Activated T-helper 9 cell treated with anti-CD3 and anti-CD28 coated beads, Interleukin-2, amount 50 U/mL, for 16 hours (primary cell): Measurements from ENCODE around the gene CHRNG.

Experiments used
- DNase-seq: peaks from one replicate; pipeline ENCODE4 v3.0.0-alpha.2; 2020; ENCODE audit warnings: low read depth

CHRNG gene

DNA sequence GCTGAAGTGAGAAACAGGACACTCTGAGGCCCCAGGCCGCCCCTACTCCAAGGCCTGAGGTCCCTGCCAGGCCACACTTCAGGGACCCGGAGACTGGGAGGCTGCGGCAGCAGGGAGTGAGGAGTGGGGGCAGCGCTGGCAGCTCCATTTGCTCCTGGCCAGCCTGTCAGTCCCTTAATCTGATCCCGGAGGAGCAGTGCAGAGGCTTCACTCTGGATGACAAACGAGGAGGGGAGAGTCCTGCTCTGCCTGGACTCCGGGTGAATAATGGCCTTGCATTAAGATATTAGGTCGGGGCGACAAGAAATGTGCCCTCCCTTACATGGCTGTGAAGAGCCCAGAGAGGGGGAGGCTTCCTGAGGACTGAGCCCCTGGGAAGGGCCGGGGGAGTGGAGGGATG lies 33.6 kb upstream of the CHRNG start:
- DNase-seq, result no peak

- no peak for DNase-seq
Observed at GRCh38 chr2:232506709-232507108, 32.8 kb upstream of the CHRNG start.

DNA sequence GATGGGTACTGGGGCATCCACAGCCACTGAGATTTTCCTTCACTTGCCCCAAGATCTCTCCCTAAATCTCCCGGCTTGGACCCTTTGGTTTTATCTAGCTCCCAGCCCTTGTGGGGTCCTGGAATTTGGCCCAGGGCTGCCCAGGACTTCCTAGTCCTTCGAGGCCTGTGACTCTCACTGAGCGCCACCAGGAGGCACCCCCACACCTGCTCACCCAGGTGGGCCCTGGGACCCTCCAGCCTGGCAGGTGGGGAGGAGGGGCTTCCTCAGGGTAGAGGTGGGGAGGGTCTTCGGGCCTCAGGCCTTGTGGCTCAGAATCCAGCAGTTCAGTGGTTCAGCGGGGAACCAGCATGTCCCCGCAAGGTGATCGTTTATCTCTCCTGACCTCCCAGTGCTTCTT lies 31.2 kb upstream of the CHRNG start:
- DNase-seq, result no peak

DNA sequence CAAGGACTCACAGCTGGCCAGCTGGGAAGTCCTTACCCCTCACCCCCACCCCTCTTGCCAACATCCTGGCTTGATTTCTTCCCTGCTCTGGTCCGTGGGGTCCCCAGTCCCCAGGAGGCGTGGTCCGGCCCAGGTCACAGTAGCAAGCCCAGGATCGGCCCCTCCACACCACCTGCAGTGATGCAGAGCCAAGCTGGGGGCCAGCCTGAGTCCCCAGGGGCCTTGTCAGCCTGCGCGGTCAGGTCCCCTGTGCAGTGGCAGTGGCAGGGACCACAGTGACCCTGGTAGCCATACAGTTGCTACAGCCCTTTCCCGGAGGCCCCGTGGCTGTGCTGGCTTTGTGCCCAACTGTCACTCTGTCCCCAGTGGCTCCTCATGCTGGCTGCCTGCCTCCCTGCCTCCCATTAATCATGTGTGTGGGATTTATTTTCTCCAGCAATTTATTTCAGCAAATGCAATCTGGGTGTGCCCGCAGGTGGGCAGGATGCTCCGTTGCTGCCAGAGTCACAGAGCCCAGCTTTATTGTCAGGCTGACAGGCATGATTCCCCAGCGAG lies 28.1 kb upstream of the CHRNG start:
- no peak for DNase-seq

DNA sequence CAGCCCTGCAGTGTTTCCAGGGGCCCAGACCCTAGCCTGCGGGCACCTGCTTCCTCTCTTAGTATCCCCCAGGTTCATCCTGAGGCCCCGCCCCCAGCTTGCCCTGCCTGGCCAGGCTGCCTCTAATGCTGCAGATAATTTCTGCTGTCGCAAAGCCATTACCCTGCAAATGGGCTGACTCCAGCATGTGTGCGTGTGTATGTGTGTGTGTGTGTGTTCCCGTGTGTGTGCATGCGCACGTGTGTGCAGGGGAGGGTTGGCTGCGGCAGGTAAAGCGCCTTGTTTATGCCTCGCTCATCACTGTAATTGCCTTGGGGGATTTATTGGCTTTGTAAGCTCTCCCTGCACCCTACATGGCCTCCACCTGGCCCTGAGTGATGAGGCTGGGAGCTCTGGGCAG lies 26.9 kb upstream of the CHRNG start:
- DNase-seq, result no peak

GRCh38 chr2:232513353-232513752 lies 26.1 kb upstream of the CHRNG start:
- DNase-seq, result no peak

GRCh38 chr2:232515639-232516038 lies 23.9 kb upstream of the CHRNG start:
- no peak for DNase-seq

DNA sequence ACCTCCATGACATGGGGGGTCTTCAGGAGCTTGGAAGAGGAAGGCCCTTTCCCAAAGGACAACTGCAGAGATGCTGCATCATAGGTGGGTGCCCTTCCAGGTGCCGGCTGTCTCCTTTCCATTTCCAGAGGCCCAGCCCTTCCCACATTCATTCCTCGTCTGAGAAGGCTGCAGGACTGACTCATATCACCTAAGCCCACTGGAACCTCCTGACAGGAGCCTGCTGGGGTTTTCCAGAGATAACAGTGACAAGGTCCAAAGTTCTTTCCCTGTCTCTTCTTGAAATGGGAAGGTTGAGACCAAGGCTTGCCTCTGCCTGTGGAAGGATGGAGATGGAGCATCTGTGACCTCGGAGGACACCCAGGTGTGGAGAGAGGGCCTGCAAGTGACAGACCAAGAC lies 22.9 kb upstream of the CHRNG start:
- no peak for DNase-seq

- no peak for DNase-seq
Observed at GRCh38 chr2:232518844-232519243, 20.6 kb upstream of the CHRNG start.

GRCh38 chr2:232519581-232520438 lies 19.7 kb upstream of the CHRNG start, which contains the start of gene PRSS56:
Gene PRSS56, plus strand, starts transcription at chr2:232520388. Its CDS starts 211 bp downstream, at chr2:232520599.
- no peak for DNase-seq

DNA sequence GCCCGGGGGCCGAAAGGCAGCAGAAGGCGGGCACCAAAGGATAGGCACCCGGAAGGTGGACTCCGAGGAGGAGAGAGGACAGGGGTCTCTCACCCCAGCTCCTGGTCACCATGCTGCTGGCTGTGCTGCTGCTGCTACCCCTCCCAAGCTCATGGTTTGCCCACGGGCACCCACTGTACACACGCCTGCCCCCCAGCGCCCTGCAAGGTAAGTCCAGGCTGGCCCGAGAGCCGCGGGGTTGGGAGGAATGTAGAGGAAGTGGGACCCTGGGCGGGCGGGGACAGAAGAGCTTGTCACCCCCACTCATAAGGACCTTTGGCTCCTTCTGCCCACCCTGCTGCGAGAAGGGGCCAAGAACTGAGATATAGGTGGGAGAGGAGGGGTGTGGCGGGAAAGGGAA lies 19.0 kb upstream of the CHRNG start:
- DNase-seq, result no peak

DNA sequence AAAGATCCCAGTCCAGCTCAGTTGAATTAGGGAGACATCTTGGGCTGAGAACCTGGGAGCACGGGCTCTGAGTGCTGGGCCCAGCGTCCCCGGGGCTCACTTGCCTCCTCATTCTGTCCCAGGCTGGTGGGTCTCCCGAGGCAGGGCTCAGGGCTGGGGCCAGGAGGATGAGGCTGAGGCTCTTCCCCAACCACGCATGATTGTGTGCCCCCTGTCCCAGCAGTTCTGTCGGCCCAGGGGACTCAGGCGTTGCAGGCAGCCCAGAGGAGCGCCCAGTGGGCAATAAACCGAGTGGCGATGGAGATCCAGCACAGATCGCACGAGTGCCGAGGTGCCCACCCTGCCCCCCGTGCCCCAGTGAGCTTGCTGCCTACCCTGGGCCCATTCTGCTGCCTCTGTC lies 18.4 kb upstream of the CHRNG start:
- no peak for DNase-seq

DNA sequence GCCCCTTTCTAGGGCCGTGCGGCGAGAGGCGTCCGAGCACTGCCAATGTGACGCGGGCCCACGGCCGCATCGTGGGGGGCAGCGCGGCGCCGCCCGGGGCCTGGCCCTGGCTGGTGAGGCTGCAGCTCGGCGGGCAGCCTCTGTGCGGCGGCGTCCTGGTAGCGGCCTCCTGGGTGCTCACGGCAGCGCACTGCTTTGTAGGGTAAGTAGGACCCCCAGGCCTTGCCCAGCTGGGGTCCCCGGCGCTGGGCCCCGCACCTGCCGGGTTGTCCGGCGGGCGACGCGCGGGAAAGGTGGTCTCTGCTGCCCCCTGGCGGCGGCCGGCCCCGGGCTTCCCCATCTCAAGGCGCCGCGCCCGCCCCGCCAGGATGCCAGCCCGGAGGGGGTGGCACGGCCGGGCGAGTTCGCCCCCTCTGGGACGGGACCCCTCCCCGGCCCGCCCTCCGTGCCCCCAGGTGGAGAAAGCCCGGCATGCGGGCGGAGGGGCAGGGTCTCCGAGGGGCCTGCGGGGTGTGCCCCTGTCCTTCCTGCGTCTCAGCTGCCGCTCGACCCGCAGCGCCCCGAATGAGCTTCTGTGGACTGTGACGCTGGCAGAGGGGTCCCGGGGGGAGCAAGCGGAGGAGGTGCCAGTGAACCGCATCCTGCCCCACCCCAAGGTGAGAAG lies 17.4 kb upstream of the CHRNG start:
- peak; percentile 54 for DNase-seq

GRCh38 chr2:232522623-232523401 lies 16.7 kb upstream of the CHRNG start:
- DNase-seq, result no peak

GRCh38 chr2:232523402-232523681 lies 16.1 kb upstream of the CHRNG start:
- DNase-seq, result no peak

- DNase-seq, result no peak
Observed at GRCh38 chr2:232523682-232524597, 15.6 kb upstream of the CHRNG start.

GRCh38 chr2:232524771-232525170 lies 14.7 kb upstream of the CHRNG start:
- DNase-seq, result no peak

- DNase-seq, result no peak
Observed at GRCh38 chr2:232525199-232525598, 14.3 kb upstream of the CHRNG start.

DNA sequence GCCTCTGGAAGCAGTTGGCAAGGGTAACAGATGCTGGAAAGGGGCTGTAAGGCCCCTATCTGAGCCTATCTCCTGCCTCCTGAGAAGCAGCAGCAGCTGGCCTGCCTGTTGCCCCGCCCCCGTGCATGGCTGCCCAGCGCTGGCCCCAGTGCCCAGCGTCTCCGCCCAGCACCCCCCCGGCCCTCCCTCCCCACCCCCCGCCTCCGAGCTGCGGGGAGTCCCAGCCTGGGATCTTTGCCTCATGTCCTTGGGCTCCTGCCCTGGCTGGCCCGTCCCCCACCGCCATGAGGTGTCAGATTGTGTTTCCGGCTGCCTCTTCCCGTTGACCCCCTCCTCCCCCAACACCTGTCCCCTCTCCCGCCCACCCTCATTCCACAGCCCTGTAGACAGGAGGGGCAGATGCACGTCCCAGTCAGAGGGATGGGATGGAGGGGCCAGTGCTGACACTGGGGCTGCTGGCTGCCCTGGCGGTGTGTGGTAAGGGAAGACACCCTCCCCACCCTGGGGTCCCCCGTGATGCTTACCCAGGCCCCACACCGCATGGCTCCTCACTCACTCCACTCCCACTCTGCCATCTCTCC lies 13.6 kb upstream of the CHRNG start, which contains the start of gene CHRND:
Gene CHRND (plus strand): TSS at position 370 of the 581 bp plus-strand sequence. CDS start 56 bp downstream, at position 426.
- no peak for DNase-seq

GRCh38 chr2:232526372-232526941 lies 13.0 kb upstream of the CHRNG start:
- no peak for DNase-seq
